ENCODE data around the gene PCCA.
"Not testable (repeated sequence)": the region's sequence is repeated elsewhere in the genome, so short reads cannot be mapped to it uniquely, and the experiment has no call there.

PCCA gene

DNA sequence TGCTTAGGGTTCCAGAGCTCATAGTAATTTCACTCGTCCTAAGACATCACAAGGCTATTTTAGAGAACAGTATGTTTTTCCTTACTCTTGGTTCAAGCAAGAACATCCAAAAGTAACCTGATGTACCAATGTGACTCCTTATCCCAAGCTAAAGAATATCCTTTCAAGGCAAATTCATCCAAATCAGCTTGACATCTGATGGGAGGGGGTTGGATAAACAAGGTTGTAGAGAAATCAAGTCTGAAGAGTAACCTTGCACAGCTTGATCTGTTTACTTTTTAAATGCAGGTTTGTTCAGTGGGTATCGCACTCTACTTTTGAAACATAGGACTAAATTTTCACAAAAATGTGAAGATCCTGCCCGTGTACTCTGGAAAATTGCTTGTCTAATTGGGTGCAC lies 298.5 kb downstream of the PCCA start:
- ATAC-seq = no peak
- TF ChIP-seq ZC3H10 (CRISPR knock-in tag; IDR thresholded peaks at IDR 0.05) (no peak), OSR1 (CRISPR knock-in tag; IDR thresholded peaks at IDR 0.05) (no peak), ZNF565 (CRISPR knock-in tag; conservative IDR thresholded peaks at IDR 0.05; ENCODE audit: low read depth) (no peak)
- TF ChIP-seq, protein P1, sequence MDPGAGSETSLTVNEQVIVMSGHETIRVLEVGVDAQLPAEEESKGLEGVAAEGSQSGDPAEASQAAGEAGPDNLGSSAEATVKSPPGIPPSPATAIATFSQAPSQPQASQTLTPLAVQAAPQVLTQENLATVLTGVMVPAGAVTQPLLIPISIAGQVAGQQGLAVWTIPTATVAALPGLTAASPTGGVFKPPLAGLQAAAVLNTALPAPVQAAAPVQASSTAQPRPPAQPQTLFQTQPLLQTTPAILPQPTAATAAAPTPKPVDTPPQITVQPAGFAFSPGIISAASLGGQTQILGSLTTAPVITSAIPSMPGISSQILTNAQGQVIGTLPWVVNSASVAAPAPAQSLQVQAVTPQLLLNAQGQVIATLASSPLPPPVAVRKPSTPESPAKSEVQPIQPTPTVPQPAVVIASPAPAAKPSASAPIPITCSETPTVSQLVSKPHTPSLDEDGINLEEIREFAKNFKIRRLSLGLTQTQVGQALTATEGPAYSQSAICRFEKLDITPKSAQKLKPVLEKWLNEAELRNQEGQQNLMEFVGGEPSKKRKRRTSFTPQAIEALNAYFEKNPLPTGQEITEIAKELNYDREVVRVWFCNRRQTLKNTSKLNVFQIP (CRISPR knock-in tag; IDR thresholded peaks at IDR 0.05; ENCODE audit: borderline replicate concordance, low read depth) = no peak

- ATAC-seq = not testable (repeated sequence)
These were observed 299.3 kb downstream of the PCCA start for GRCh38 chr13:100388150-100388549.

DNA sequence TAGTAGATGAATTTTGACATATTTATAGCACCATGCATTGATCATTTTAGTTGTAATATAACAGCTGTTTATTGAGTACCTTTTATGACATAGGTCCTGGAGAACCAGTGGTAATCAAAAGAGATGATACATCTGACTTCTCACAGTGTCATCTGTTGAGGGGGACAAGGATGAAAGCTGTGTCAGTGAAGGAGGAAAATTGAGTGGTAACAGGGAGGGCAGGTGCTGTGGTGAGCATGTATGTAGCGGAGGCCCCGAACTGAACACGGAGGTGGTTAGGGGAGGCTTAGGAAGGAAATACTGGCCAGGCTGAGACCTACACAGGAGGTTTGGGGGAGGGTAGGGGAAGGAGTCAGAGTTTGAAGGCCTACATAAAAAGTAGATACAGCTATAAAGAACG lies 300.0 kb downstream of the PCCA start:
- TF ChIP-seq PPARA (CRISPR knock-in tag; IDR thresholded peaks at IDR 0.05; ENCODE audit: borderline replicate concordance) = no peak
- no peak for TF ChIP-seq RARB (CRISPR knock-in tag; IDR thresholded peaks at IDR 0.05)
- no peak for TF ChIP-seq OSR1 (CRISPR knock-in tag; IDR thresholded peaks at IDR 0.05)
- TF ChIP-seq ZNF8 (CRISPR knock-in tag; IDR thresholded peaks at IDR 0.05) = no peak
- no peak for TF ChIP-seq SNAI2 (CRISPR knock-in tag; IDR thresholded peaks at IDR 0.05)
- TF ChIP-seq PATZ1 (CRISPR knock-in tag; IDR thresholded peaks at IDR 0.05; ENCODE audit: borderline replicate concordance) = no peak
- TF ChIP-seq ZC3H10 (CRISPR knock-in tag; IDR thresholded peaks at IDR 0.05) = no peak
- no peak for TF ChIP-seq TOX (CRISPR knock-in tag; IDR thresholded peaks at IDR 0.05; ENCODE audit: borderline replicate concordance)
- no peak for TF ChIP-seq ESRRG (CRISPR knock-in tag; IDR thresholded peaks at IDR 0.05)
- no peak for TF ChIP-seq ISL1 (CRISPR knock-in tag; IDR thresholded peaks at IDR 0.05)
- no peak for ATAC-seq

GRCh38 chr13:100389617-100390016 lies 300.7 kb downstream of the PCCA start:
- no peak for ATAC-seq

More at GRCh38 chr13:100389617-100390016, 300.7 kb downstream of the PCCA start:
- no peak for TF ChIP-seq ZNF8 (CRISPR knock-in tag; IDR thresholded peaks at IDR 0.05)
- no peak for TF ChIP-seq TOX (CRISPR knock-in tag; IDR thresholded peaks at IDR 0.05; ENCODE audit: borderline replicate concordance)
- no peak for TF ChIP-seq ZFP30 (CRISPR knock-in tag; IDR thresholded peaks at IDR 0.05)
- no peak for TF ChIP-seq ZNF565 (CRISPR knock-in tag; conservative IDR thresholded peaks at IDR 0.05; ENCODE audit: low read depth)
- no peak for TF ChIP-seq ZC3H10 (CRISPR knock-in tag; IDR thresholded peaks at IDR 0.05)
- no peak for TF ChIP-seq ZFP3 (CRISPR knock-in tag; IDR thresholded peaks at IDR 0.05)
- no peak for TF ChIP-seq GLIS3 (CRISPR knock-in tag; IDR thresholded peaks at IDR 0.05)
- no peak for TF ChIP-seq RARB (CRISPR knock-in tag; IDR thresholded peaks at IDR 0.05)
- TF ChIP-seq, protein P2, sequence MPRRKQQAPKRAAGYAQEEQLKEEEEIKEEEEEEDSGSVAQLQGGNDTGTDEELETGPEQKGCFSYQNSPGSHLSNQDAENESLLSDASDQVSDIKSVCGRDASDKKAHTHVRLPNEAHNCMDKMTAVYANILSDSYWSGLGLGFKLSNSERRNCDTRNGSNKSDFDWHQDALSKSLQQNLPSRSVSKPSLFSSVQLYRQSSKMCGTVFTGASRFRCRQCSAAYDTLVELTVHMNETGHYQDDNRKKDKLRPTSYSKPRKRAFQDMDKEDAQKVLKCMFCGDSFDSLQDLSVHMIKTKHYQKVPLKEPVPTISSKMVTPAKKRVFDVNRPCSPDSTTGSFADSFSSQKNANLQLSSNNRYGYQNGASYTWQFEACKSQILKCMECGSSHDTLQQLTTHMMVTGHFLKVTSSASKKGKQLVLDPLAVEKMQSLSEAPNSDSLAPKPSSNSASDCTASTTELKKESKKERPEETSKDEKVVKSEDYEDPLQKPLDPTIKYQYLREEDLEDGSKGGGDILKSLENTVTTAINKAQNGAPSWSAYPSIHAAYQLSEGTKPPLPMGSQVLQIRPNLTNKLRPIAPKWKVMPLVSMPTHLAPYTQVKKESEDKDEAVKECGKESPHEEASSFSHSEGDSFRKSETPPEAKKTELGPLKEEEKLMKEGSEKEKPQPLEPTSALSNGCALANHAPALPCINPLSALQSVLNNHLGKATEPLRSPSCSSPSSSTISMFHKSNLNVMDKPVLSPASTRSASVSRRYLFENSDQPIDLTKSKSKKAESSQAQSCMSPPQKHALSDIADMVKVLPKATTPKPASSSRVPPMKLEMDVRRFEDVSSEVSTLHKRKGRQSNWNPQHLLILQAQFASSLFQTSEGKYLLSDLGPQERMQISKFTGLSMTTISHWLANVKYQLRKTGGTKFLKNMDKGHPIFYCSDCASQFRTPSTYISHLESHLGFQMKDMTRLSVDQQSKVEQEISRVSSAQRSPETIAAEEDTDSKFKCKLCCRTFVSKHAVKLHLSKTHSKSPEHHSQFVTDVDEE (CRISPR knock-in tag; IDR thresholded peaks at IDR 0.05) = no peak
- TF ChIP-seq BACH2 (CRISPR knock-in tag; IDR thresholded peaks at IDR 0.05; ENCODE audit: borderline replicate concordance) = no peak
- TF ChIP-seq OSR1 (CRISPR knock-in tag; IDR thresholded peaks at IDR 0.05) = no peak
- TF ChIP-seq, protein P1 (CRISPR knock-in tag; IDR thresholded peaks at IDR 0.05; ENCODE audit: borderline replicate concordance, low read depth) = no peak
- no peak for TF ChIP-seq CSDC2 (CRISPR knock-in tag; IDR thresholded peaks at IDR 0.05)
- TF ChIP-seq ISL1 (CRISPR knock-in tag; IDR thresholded peaks at IDR 0.05) = no peak
- no peak for TF ChIP-seq TCF4 (CRISPR knock-in tag; IDR thresholded peaks at IDR 0.05; ENCODE audit: borderline replicate concordance)
- no peak for TF ChIP-seq ESRRG (CRISPR knock-in tag; IDR thresholded peaks at IDR 0.05)
- no peak for TF ChIP-seq ZNF70 (CRISPR knock-in tag; IDR thresholded peaks at IDR 0.05)

All from SK-N-SH treated with all-trans-retinoic acid at 6 μM for 48 hours (cell line).